ENCODE results near the gene SGK1. TPM values are rescaled to one million over a fixed set of nuclear protein-coding genes. Genes with fewer than 3 reads are reported as not detected.

The SGK1 gene
- total and polyA plus RNA-seq, 2 donors from 2014 or later: 142 to 324 TPM

- no peaks in the 10 kb centered on the region for H3K36me3 ChIP-seq (ENCODE audit: control insufficient read depth in 2 of 3, insufficient read depth in 3 of 3, low read length in 3 of 3)
- H3K27me3 ChIP-seq (ENCODE audit: control insufficient read depth, insufficient read depth, low read length): no peaks in the 10 kb centered on the region
- no peaks in the 10 kb centered on the region for H3K9me3 ChIP-seq (ENCODE audit: control insufficient read depth in 2 of 3, insufficient read depth in 1 of 3, low read length in 3 of 3)
- peak in 2 of 5 donors; percentile 35 to 54 for DNase-seq
- intact Hi-C loops (cut with DNase I): no loop called here
- no peak overlapping the region for H3K9ac ChIP-seq (ENCODE audit: low read length in 3 of 3)
- TF ChIP-seq CTCF (IDR thresholded peaks at IDR 0.05; ENCODE audit: borderline replicate concordance, extremely low read depth, insufficient read depth): no peak
- H3K4me1 ChIP-seq (ENCODE audit: control insufficient read depth in 2 of 3, insufficient read depth in 2 of 3, low read depth in 1 of 3, low read length in 3 of 3): no peaks in the 10 kb centered on the region
- H3K4me3 ChIP-seq (ENCODE audit: low read length in 3 of 3): no peak overlapping the region
- peak; percentile 17 for FAIRE-seq
- peak overlapping the region in 1 of 2 donors; percentile 8 for H3K27ac ChIP-seq (ENCODE audit: low read depth in 2 of 2, low read length in 2 of 2)
Observed at GRCh38 chr6:134223796-134224420, 94.0 kb downstream of the SGK1 start.

- intact Hi-C loops (cut with DNase I): no loop called here
- Histone ChIP-seq H3K4me1 (ENCODE audit: control insufficient read depth in 2 of 3, insufficient read depth in 2 of 3, low read depth in 1 of 3, low read length in 3 of 3) (no peaks in the 10 kb centered on the region), H3K27me3 (ENCODE audit: control insufficient read depth, insufficient read depth, low read length) (no peaks in the 10 kb centered on the region), H3K9me3 (ENCODE audit: control insufficient read depth in 2 of 3, insufficient read depth in 1 of 3, low read length in 3 of 3) (no peaks in the 10 kb centered on the region), H3K27ac (ENCODE audit: low read depth in 2 of 2, low read length in 2 of 2) (no peak overlapping the region), H3K4me3 (ENCODE audit: low read length in 3 of 3) (no peak overlapping the region), H3K9ac (ENCODE audit: low read length in 3 of 3) (no peak overlapping the region), H3K36me3 (ENCODE audit: control insufficient read depth in 2 of 3, insufficient read depth in 3 of 3, low read length in 3 of 3) (no peaks in the 10 kb centered on the region)
- TF ChIP-seq CTCF (IDR thresholded peaks at IDR 0.05; ENCODE audit: borderline replicate concordance, extremely low read depth, insufficient read depth): no peak
- DNase-seq (no peak), FAIRE-seq (no peak)
Observed at GRCh38 chr6:134221250-134221649, 96.7 kb downstream of the SGK1 start.

GRCh38 chr6:134217798-134218140 is 100.1 kb downstream of the SGK1 start:
- Histone ChIP-seq H3K9me3 (ENCODE audit: control insufficient read depth in 2 of 3, insufficient read depth in 1 of 3, low read length in 3 of 3) (no peaks in the 10 kb centered on the region), H3K4me1 (ENCODE audit: control insufficient read depth in 2 of 3, insufficient read depth in 2 of 3, low read depth in 1 of 3, low read length in 3 of 3) (no peaks in the 10 kb centered on the region), H3K4me3 (ENCODE audit: low read length in 3 of 3) (no peak overlapping the region), H3K9ac (ENCODE audit: low read length in 3 of 3) (no peak overlapping the region), H3K27me3 (ENCODE audit: control insufficient read depth, insufficient read depth, low read length) (no peaks in the 10 kb centered on the region), H3K27ac (ENCODE audit: low read depth in 2 of 2, low read length in 2 of 2) (no peak overlapping the region), H3K36me3 (ENCODE audit: control insufficient read depth in 2 of 3, insufficient read depth in 3 of 3, low read length in 3 of 3) (no peaks in the 10 kb centered on the region)
- intact Hi-C loops (cut with DNase I): no loop called here
- no peak for TF ChIP-seq CTCF (IDR thresholded peaks at IDR 0.05; ENCODE audit: borderline replicate concordance, extremely low read depth, insufficient read depth)
- FAIRE-seq: no peak
- DNase-seq: peak in 1 of 5 donors; percentile 12

All from kidney (tissue), 14 donors.